Measurements from ENCODE around the gene COL27A1.

Gene COL27A1

DNA sequence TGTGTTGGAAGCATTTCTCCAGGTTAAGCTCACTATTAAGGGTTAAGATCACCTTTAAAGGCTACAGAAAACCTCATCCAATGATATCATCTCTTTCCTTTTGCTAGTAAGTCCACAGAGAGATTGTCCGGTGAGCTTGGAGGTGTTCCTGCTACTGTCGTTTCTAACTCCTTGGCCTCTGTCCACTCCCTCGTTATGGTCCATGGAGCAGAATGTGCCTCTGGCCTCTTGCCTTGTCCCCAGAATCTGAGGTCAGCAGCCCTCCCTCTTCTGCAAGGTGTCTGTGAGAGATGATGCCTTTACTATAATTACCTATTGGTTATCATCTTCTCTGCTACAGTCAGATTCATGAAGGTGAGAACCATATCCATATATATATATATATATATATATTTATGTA, 189.4 kb downstream of the COL27A1 start (continued):
- no peak for TF ChIP-seq ZNF473 (tag by site-specific recombination; IDR thresholded peaks at IDR 0.05)

DNA sequence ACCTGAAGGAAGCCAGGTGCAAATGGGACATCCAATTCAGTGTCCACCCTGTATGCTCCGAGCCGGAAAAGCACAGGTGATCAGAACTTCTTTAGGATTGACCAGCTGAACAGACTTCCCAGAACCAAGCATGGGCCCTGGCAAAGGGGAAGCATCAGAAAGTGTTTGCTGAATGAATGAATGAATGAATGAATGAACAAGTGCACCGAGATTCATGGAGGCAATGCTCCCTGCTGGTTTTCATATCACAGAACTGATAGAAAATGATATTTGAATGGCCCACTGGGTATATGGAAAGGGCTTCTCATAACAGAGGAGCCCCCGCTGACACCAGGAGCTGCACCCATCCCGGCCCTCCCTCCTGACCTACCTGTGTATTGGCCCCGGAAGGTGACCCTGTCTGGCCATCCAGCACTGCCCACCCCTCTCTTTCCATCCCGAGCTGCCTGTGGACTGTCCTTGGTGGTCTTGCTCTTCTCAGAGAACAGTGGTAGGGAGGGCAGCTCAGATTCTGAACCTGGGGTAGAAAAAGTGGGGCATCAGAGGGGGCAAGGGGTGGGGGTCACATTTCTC, 190.2 kb downstream of the COL27A1 start:
- Histone ChIP-seq H3K27ac (ENCODE audit: extremely low read depth, low read depth, low read length) (no peak overlapping the region), H3K36me3 (ENCODE audit: control insufficient read depth in 2 of 2, insufficient read depth in 1 of 2, low read length in 2 of 2) (no peaks in the 10 kb centered on the region), H3K9me3 (ENCODE audit: control insufficient read depth, insufficient read depth, low read depth, low read length) (no peaks in the 10 kb centered on the region), H3K4me1 (ENCODE audit: control insufficient read depth, insufficient read depth, low read length) (peaks cover 8% of the 10 kb centered on the region), H3K4me3 (ENCODE audit: low read depth, low read length) (no peak overlapping the region)
- TF ChIP-seq ZNF24 (tag by site-specific recombination; IDR thresholded peaks at IDR 0.05) = 0 out of 2 replicates have a peak, but pooled peaks have one; percentile 22
- no peak for TF ChIP-seq ZNF645 (tag by site-specific recombination; IDR thresholded peaks at IDR 0.05)
- ChIA-PET CTCF (interaction anchor here (0.6 to 1.0 kb wide), 3 partner anchors 60 to 669 kb away, joined by 3 read pairs; no protein-coding TSS in a partner anchor), POLR2A (no interaction called here)

- ChIA-PET CTCF (interaction anchor here (0.6 to 1.0 kb wide), 3 partner anchors 59 to 669 kb away, joined by 3 read pairs; no protein-coding TSS in a partner anchor), POLR2A (no interaction called here)
- H3K27ac ChIP-seq (ENCODE audit: extremely low read depth, low read depth, low read length) = no peak overlapping the region
- no peak overlapping the region for H3K4me3 ChIP-seq (ENCODE audit: low read depth, low read length)
- peaks cover 8% of the 10 kb centered on the region for H3K4me1 ChIP-seq (ENCODE audit: control insufficient read depth, insufficient read depth, low read length)
- no peaks in the 10 kb centered on the region for H3K9me3 ChIP-seq (ENCODE audit: control insufficient read depth, insufficient read depth, low read depth, low read length)
- H3K36me3 ChIP-seq (ENCODE audit: control insufficient read depth in 2 of 2, insufficient read depth in 1 of 2, low read length in 2 of 2) = no peaks in the 10 kb centered on the region
- TF ChIP-seq ZNF510 (tag by site-specific recombination; IDR thresholded peaks at IDR 0.05; ENCODE audit: insufficient replicate concordance) (no peak), ZNF132 (tag by site-specific recombination; IDR thresholded peaks at IDR 0.05; ENCODE audit: borderline replicate concordance) (no peak), ZSCAN23 (tag by site-specific recombination; IDR thresholded peaks at IDR 0.05) (no peak), ZFHX2 (tag by site-specific recombination; conservative IDR thresholded peaks at IDR 0.05) (no peak), KLF7 (tag by site-specific recombination; IDR thresholded peaks at IDR 0.05; ENCODE audit: borderline replicate concordance) (no peak), ZNF596 (tag by site-specific recombination; IDR thresholded peaks at IDR 0.05) (no peak), SP2 (tag by site-specific recombination; IDR thresholded peaks at IDR 0.05) (no peak), PRDM6 (tag by site-specific recombination; IDR thresholded peaks at IDR 0.05) (no peak), ZNF433 (tag by site-specific recombination; IDR thresholded peaks at IDR 0.05; ENCODE audit: low read depth) (no peak), KLF1 (tag by site-specific recombination; IDR thresholded peaks at IDR 0.05) (no peak), ZNF239 (tag by site-specific recombination; IDR thresholded peaks at IDR 0.05) (no peak), ZNF416 (tag by site-specific recombination; IDR thresholded peaks at IDR 0.05) (no peak), ZNF19 (tag by site-specific recombination; IDR thresholded peaks at IDR 0.05; ENCODE audit: low read depth) (no peak), ZNF138 (tag by site-specific recombination; IDR thresholded peaks at IDR 0.05; ENCODE audit: borderline replicate concordance) (no peak)
These were observed 190.8 kb downstream of the COL27A1 start for GRCh38 chr9:114346146-114346545.

DNA sequence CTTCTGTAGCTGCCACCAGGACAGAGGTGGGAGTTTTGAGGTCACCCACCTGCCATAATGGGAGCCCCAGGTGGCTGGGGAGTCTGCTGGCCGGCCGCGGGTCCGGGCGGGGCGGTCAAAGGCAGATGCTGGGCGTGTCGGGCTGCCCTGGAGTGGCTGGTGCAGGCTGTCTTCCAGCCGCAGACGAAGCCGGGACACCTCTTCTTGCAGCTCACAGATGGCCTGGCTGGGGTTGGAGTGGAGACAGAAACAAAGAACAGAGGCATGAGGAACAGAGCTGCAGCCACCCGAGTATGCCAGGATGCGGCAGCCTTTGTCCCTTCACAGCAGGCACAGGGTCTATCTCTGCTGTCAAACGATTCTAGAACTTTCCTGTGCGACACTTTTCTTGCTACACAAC, 192.3 kb downstream of the COL27A1 start:
- POLR2A ChIA-PET = no interaction called here
- CTCF ChIA-PET = interaction anchor here (0.7 kb wide), 1 partner anchor 10 kb away, joined by 3 read pairs; no protein-coding TSS in a partner anchor
- H3K4me1 ChIP-seq (ENCODE audit: control insufficient read depth, insufficient read depth, low read length) = peaks cover 8% of the 10 kb centered on the region
- no peak overlapping the region for H3K4me3 ChIP-seq (ENCODE audit: low read depth, low read length)
- H3K36me3 ChIP-seq (ENCODE audit: control insufficient read depth in 2 of 2, insufficient read depth in 1 of 2, low read length in 2 of 2) = no peaks in the 10 kb centered on the region
- no peak overlapping the region for H3K27ac ChIP-seq (ENCODE audit: extremely low read depth, low read depth, low read length)
- no peaks in the 10 kb centered on the region for H3K9me3 ChIP-seq (ENCODE audit: control insufficient read depth, insufficient read depth, low read depth, low read length)
- TF ChIP-seq BCL11B (tag by site-specific recombination; IDR thresholded peaks at IDR 0.05; ENCODE audit: low read depth) (no peak), ZNF341 (tag by site-specific recombination; IDR thresholded peaks at IDR 0.05; ENCODE audit: low read depth) (no peak), MEIS1 (CRISPR knock-in tag; IDR thresholded peaks at IDR 0.05; ENCODE audit: borderline replicate concordance) (no peak), GLI4 (tag by site-specific recombination; IDR thresholded peaks at IDR 0.05) (no peak), ZBTB48 (tag by site-specific recombination; IDR thresholded peaks at IDR 0.05) (no peak), ZNF280D (tag by site-specific recombination; IDR thresholded peaks at IDR 0.05) (no peak)
- TF ChIP-seq, protein P1, sequence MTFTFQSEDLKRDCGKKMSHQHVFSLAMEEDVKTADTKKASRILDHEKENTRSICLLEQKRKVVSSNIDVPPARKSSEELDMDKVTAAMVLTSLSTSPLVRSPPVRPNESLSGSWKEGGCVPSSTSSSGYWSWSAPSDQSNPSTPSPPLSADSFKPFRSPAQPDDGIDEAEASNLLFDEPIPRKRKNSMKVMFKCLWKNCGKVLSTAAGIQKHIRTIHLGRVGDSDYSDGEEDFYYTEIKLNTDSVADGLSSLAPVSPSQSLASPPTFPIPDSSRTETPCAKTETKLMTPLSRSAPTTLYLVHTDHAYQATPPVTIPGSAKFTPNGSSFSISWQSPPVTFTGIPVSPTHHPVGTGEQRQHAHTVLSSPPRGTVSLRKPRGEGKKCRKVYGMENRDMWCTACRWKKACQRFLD (tag by site-specific recombination; IDR thresholded peaks at IDR 0.05) = no peak

Measured in HEK293 (cell line).